A549 (cell line): ENCODE measurements around the gene PLA2G2A. TPM values are rescaled to one million over a fixed set of nuclear protein-coding genes. Genes with fewer than 3 reads are reported as not detected.

ENCODE experiments used
- ATAC-seq, 2 experiments: fragments of 200-7000 bp in 1 of 2; fragments of >200 bp in 1 of 2; cut with Nextera tagmentation in 1 of 2; cut with Tn5 transposase in 1 of 2; 3 replicates each; pipeline versions ENCODE4 v1.8.0 to v1.9.1; 2018 to 2020; ENCODE audit warnings: mild to moderate bottlenecking in 1 of 2, moderate library complexity in 1 of 2
- CTCF ChIA-PET: fragments of 300-600 bp; sonication (Branson Sonifier 250); formaldehyde crosslinking; extraction: SDS; loops from one replicate; lab custom pipeline; 2021; ENCODE audit warnings: antibody characterized with exemption, inconsistent platforms; lab: Yijun Ruan, JAX
- POLR2A ChIA-PET: fragments of 350-600 bp; formaldehyde crosslinking; extraction: SDS; loops from one replicate; lab custom pipeline; 2021; ENCODE audit warnings: antibody characterized with exemption, inconsistent platforms; lab: Yijun Ruan, JAX
- DNase-seq, 2 experiments: peaks; one replicate each; pipeline versions ENCODE4 v3.0.0 to v3.0.0-alpha.2; 2011 to 2016; ENCODE audit warnings: low read depth in 1 of 2, low spot score in 1 of 2
- FAIRE-seq: peaks from 2 replicates; lab custom pipeline; 2011; peaks lifted over from hg19 to GRCh38; lab: Jason Lieb, UNC
- H3K27ac ChIP-seq, 2 experiments: fragments of >200 bp; sonication (Bioruptor Twin); formaldehyde crosslinking; 3 replicates each; pipeline ENCODE4 v1.5.1; 2016 to 2017
- H3K4me1 ChIP-seq: fragments of >200 bp; sonication (Bioruptor Twin); formaldehyde crosslinking; 3 replicates; pipeline ENCODE4 v1.6.1; 2016
- H3K4me2 ChIP-seq: fragments of >200 bp; sonication (Bioruptor Twin); formaldehyde crosslinking; 3 replicates; pipeline ENCODE4 v1.6.1; 2016
- H3K4me3 ChIP-seq: fragments of >200 bp; sonication (Bioruptor Twin); formaldehyde crosslinking; 3 replicates; pipeline ENCODE4 v1.5.1; 2016
- H3K9me3 ChIP-seq: fragments of >200 bp; sonication (Bioruptor Twin); formaldehyde crosslinking; 3 replicates; pipeline ENCODE4 v1.6.1; 2016
- BHLHE40 ChIP-seq: IDR thresholded peaks from 2 replicates; pipeline ENCODE4 v1.6.1; 2012; ENCODE audit warnings: low read depth, low read length, inconsistent platforms
- CBX8 ChIP-seq: fragments of 200-600 bp; sonication (generic); IDR thresholded peaks from 2 replicates; pipeline ENCODE4 v1.6.1; 2016
- CHD4 ChIP-seq: fragments of 200-600 bp; sonication (generic); IDR thresholded peaks from 2 replicates; pipeline ENCODE4 v1.6.1; 2016; ENCODE audit warnings: antibody characterized with exemption, mild to moderate bottlenecking, borderline replicate concordance
- EP300 ChIP-seq, 2 experiments: fragments of >200 bp; sonication (Bioruptor Twin); formaldehyde crosslinking; IDR thresholded peaks; 2 replicates in 1 of 2; 3 replicates in 1 of 2; pipeline ENCODE4 v1.6.1; 2016 to 2017
- HDAC2 ChIP-seq: fragments of 200-600 bp; sonication (generic); IDR thresholded peaks from 2 replicates; pipeline ENCODE4 v1.6.1; 2016
- JUN ChIP-seq, 2 experiments: fragments of >200 bp; sonication (Bioruptor Twin); formaldehyde crosslinking; IDR thresholded peaks; 2 replicates in 1 of 2; 3 replicates in 1 of 2; pipeline ENCODE4 v1.6.1; 2016 to 2017
- KDM1A ChIP-seq: fragments of 200-600 bp; sonication (generic); IDR thresholded peaks from 2 replicates; pipeline ENCODE4 v1.6.1; 2016; ENCODE audit warnings: low read depth, mild to moderate bottlenecking
- KDM5A ChIP-seq: fragments of 200-600 bp; sonication (generic); IDR thresholded peaks from 2 replicates; pipeline ENCODE4 v1.6.1; 2016; ENCODE audit warnings: antibody characterized with exemption, mild to moderate bottlenecking
- MYC ChIP-seq: IDR thresholded peaks from 2 replicates; pipeline ENCODE4 v1.6.1; 2012; ENCODE audit warnings: mild to moderate bottlenecking, inconsistent platforms, low read length, improper control_type of control experiment, borderline replicate concordance
- POLR2AphosphoS2 ChIP-seq: conservative IDR thresholded peaks from 2 replicates; pipeline ENCODE4 v1.6.1; 2012; ENCODE audit warnings: low read length, improper control_type of control experiment, inconsistent platforms
- RARB ChIP-seq: fragments of 250-450 bp; sonication (Bioruptor Pico); IDR thresholded peaks from 2 replicates; pipeline ENCODE4 v1.8.0; 2021; ENCODE audit warnings: mild to moderate bottlenecking, moderate library complexity
- ZC3H11A ChIP-seq: fragments of 450-650 bp; IDR thresholded peaks from 2 replicates; pipeline ENCODE4 v1.6.1; 2014; ENCODE audit warnings: antibody characterized with exemption, mild to moderate bottlenecking
- ZSCAN20 ChIP-seq: fragments of 250-450 bp; sonication (Bioruptor Pico); IDR thresholded peaks from 2 replicates; pipeline ENCODE4 v1.8.0; 2022; ENCODE audit warnings: mild to moderate bottlenecking, moderate library complexity
- WGBS: methylation state at CpG from one replicate; pipeline ENCODE4 v1.1.6; 2017; ENCODE audit errors: missing lambda C conversion rate; 5-methylcytosine and 5-hydroxymethylcytosine counted together
- polyA plus RNA-seq, 4 experiments: library from polyadenylated mRNA; depleted of rRNA in 3 of 4; stranded (reverse); fragments of >200 nt; fragmentation: RNase III in 1 of 4; extraction: RNeasy Plus Mini Kit Qiagen cat#74134 plus additional on column Dnase treatment in 1 of 4; gene quantifications; 2 replicates in 3 of 4; 3 replicates in 1 of 4; pipeline ENCODE4 v1.2.3, GENCODE V29; 2011 to 2017
- TF ChIP-seq, protein P1 (sequence below): IDR thresholded peaks from 2 replicates; pipeline ENCODE4 v1.6.1; 2012
- TF ChIP-seq, protein P2 (sequence below): fragments of 250-450 bp; sonication (Bioruptor Pico); IDR thresholded peaks from 2 replicates; pipeline ENCODE4 v1.5.0; 2020; ENCODE audit warnings: low read depth, mild to moderate bottlenecking, moderate library complexity
- TF ChIP-seq, protein P3 (sequence below): fragments of >200 bp; sonication (Bioruptor Twin); formaldehyde crosslinking; IDR thresholded peaks from 3 replicates; pipeline ENCODE4 v1.5.1; 2016
- TF ChIP-seq, protein P4 (sequence below): IDR thresholded peaks from 2 replicates; pipeline ENCODE4 v1.6.1; 2012; ENCODE audit warnings: low read depth, borderline replicate concordance
- TF ChIP-seq, protein P5 (sequence below): IDR thresholded peaks from 2 replicates; pipeline ENCODE4 v1.6.1; 2012

PLA2G2A gene
- polyA plus RNA-seq, 2 of the 4 experiments (the other 2 are of a cell fraction) = 0.13 TPM; not detected in 1

DNA sequence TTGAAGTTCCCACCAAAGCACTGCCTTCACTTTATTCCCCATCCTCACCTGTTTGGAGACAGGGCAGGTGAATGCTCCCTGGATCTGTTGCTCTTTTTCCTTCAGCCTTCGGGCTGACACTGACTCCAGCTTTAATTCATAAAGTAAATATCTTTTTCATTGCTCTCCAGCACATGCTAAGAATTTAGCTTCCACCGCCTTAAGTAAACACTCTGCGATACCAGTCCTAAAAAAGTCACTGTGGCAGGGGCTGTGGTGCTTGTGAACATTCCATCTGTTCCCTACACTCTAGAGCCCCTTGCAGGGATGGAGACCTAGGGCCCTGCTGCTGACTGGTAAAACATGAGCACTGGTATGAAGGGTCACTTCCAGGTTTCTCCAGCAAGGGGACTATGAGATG lies 896 bp upstream of the PLA2G2A start:
- FAIRE-seq = no peak
- WGBS = 23% methylated on average over 3 of the region's 3 CpGs
- Histone ChIP-seq H3K4me1 (no peaks in the 10 kb centered on the region), H3K4me3 (no peak overlapping the region), H3K9me3 (no peaks in the 10 kb centered on the region), H3K27ac (no peak overlapping the region), H3K4me2 (no peak overlapping the region)
- CTCF ChIA-PET = no interaction called here
- DNase-seq = no peak
- POLR2A ChIA-PET = no interaction called here
- TF ChIP-seq MYC (no peak), ZSCAN20 (no peak), JUN (IDR thresholded peaks at IDR 0.05) (no peak), HDAC2 (no peak), EP300 (IDR thresholded peaks at IDR 0.05) (no peak), BHLHE40 (no peak), CHD4 (no peak)
- TF ChIP-seq, protein P1, sequence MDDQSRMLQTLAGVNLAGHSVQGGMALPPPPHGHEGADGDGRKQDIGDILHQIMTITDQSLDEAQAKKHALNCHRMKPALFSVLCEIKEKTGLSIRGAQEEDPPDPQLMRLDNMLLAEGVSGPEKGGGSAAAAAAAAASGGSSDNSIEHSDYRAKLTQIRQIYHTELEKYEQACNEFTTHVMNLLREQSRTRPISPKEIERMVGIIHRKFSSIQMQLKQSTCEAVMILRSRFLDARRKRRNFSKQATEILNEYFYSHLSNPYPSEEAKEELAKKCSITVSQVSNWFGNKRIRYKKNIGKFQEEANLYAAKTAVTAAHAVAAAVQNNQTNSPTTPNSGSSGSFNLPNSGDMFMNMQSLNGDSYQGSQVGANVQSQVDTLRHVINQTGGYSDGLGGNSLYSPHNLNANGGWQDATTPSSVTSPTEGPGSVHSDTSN = no peak
- ATAC-seq = no peak

DNA sequence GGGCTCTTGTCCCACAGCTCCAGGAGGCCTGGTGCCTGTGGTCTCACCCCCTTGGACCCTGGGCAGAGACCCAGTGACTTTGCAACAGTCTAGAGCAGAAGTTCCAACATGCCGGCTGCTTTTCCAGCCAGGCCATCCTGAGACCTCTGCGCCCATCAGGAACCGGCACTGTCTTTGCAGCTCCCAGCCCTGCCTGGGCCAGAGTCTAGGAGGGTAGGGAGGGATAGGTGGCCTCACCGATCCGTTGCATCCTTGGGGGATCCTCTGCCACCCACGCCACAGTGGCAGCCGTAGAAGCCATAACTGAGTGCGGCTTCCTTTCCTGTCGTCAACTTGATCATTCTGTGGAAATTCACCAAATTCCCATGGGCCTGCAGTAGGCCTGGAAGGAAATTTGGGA lies 1.3 kb downstream of the PLA2G2A start:
- CTCF ChIA-PET = interaction anchor here (1.3 kb wide), 1 partner anchor 61 kb away, joined by 6 read pairs; no protein-coding TSS in a partner anchor
- no peak for ATAC-seq
- FAIRE-seq = no peak
- Histone ChIP-seq H3K4me1 (no peaks in the 10 kb centered on the region), H3K4me3 (no peak overlapping the region), H3K4me2 (no peak overlapping the region), H3K9me3 (no peaks in the 10 kb centered on the region), H3K27ac (no peak overlapping the region)
- DNase-seq = no peak
- 52% methylated on average over 8 of the region's 9 CpGs for WGBS
- TF ChIP-seq, protein P2, sequence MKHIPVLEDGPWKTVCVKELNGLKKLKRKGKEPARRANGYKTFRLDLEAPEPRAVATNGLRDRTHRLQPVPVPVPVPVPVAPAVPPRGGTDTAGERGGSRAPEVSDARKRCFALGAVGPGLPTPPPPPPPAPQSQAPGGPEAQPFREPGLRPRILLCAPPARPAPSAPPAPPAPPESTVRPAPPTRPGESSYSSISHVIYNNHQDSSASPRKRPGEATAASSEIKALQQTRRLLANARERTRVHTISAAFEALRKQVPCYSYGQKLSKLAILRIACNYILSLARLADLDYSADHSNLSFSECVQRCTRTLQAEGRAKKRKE (CRISPR knock-in tag) = no peak
- TF ChIP-seq POLR2AphosphoS2 (no peak), EP300 (IDR thresholded peaks at IDR 0.05) (no peak), KDM1A (no peak), RARB (no peak)
- POLR2A ChIA-PET = no interaction called here

DNA sequence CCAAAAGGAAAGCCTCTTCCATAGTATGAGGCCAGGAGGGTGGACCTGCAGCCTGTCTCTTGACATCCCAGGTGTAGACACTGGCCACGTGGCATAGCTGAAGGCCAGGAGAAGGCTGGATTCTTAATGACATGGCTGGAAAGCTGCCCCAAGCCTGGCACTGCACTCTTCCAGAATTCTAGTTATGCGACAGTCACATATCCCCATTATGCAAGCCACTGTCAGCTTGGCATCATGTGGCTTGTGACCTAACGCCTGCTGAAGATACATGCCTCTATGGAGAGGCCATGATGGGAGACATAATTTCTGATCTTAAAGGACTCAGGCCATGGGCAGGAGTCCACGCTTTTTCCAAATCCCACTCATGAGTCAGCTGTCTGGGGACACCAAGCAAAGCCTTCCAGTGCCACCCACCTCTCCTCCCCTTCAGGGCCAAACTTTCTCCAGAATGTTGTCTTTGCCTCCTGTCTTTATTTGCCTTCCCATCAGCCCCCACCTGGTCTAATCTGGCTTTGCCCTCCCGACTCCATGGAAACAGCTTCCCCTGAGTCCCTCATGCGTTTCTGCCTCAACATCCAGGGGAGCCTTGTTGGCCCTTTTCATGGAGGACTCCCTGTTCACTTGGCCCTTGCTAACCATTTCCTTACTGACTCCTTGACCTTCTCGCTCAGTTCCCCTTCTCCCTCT lies 3.0 kb downstream of the PLA2G2A start:
- ATAC-seq = no peak
- POLR2A ChIA-PET = no interaction called here
- no peaks in the 10 kb centered on the region for H3K4me1 ChIP-seq
- H3K27ac ChIP-seq = no peak overlapping the region
- no peak for FAIRE-seq
- WGBS = 28% methylated on average over 7 of the region's 7 CpGs
- H3K9me3 ChIP-seq = no peaks in the 10 kb centered on the region
- no peak overlapping the region for H3K4me2 ChIP-seq
- H3K4me3 ChIP-seq = no peak overlapping the region
- CTCF ChIA-PET = interaction anchor here (0.6 to 2.6 kb wide), 5 partner anchors 148 to 517 kb away, joined by 3 to 11 read pairs (median 3); no protein-coding TSS in a partner anchor
- TF ChIP-seq ZC3H11A = no peak
- TF ChIP-seq, protein P3, sequence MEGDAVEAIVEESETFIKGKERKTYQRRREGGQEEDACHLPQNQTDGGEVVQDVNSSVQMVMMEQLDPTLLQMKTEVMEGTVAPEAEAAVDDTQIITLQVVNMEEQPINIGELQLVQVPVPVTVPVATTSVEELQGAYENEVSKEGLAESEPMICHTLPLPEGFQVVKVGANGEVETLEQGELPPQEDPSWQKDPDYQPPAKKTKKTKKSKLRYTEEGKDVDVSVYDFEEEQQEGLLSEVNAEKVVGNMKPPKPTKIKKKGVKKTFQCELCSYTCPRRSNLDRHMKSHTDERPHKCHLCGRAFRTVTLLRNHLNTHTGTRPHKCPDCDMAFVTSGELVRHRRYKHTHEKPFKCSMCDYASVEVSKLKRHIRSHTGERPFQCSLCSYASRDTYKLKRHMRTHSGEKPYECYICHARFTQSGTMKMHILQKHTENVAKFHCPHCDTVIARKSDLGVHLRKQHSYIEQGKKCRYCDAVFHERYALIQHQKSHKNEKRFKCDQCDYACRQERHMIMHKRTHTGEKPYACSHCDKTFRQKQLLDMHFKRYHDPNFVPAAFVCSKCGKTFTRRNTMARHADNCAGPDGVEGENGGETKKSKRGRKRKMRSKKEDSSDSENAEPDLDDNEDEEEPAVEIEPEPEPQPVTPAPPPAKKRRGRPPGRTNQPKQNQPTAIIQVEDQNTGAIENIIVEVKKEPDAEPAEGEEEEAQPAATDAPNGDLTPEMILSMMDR = no peak
- TF ChIP-seq, protein P4, sequence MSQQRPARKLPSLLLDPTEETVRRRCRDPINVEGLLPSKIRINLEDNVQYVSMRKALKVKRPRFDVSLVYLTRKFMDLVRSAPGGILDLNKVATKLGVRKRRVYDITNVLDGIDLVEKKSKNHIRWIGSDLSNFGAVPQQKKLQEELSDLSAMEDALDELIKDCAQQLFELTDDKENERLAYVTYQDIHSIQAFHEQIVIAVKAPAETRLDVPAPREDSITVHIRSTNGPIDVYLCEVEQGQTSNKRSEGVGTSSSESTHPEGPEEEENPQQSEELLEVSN = no peak
- TF ChIP-seq, protein P5, sequence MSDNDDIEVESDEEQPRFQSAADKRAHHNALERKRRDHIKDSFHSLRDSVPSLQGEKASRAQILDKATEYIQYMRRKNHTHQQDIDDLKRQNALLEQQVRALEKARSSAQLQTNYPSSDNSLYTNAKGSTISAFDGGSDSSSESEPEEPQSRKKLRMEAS = no peak
- no peak for TF ChIP-seq CBX8
- no peak for TF ChIP-seq KDM5A
- TF ChIP-seq, all 56 proteins: peak for 0
- no peak for DNase-seq
